ENCODE data around the gene RNF10.

- no peak for TF ChIP-seq CTCF (IDR thresholded peaks at IDR 0.05; ENCODE audit: low read depth, low read length, poor library complexity, severe bottlenecking)
- no peak for TF ChIP-seq EZH2phosphoT487 (IDR thresholded peaks at IDR 0.05; ENCODE audit: borderline replicate concordance, low read length)
Observed at GRCh38 chr12:120597861-120598260, 63.7 kb downstream of the RNF10 start.

Data from DOHH2 (cell line).